HFF-Myc (cell line): Measurements from ENCODE around the gene MIEF2.

Experiments used
- DNase-seq: peaks from one replicate; pipeline ENCODE4 v3.0.0-alpha.2; 2011; ENCODE audit warnings: low read depth; ENCODE audit errors: extremely low read depth
- H3K4me3 ChIP-seq: replicated peaks from 2 replicates; pipeline ENCODE4 v1.5.1; 2011; ENCODE audit warnings: low read depth, mild to moderate bottlenecking, control low read depth, low read length
- CTCF ChIP-seq: IDR thresholded peaks from 2 replicates; pipeline ENCODE4 v1.5.1; 2012; ENCODE audit warnings: mild to moderate bottlenecking, low read depth, low read length, control low read depth; ENCODE audit errors: missing control alignments

The MIEF2 gene

GRCh38 chr17:18250259-18250658, 10.2 kb upstream of the MIEF2 start:
- DNase-seq: no peak
- no peak overlapping the region for H3K4me3 ChIP-seq

GRCh38 chr17:18250708-18251107, 9.8 kb upstream of the MIEF2 start:
- DNase-seq: no peak
- no peak overlapping the region for H3K4me3 ChIP-seq
- TF ChIP-seq CTCF: no peak

More at GRCh38 chr17:18250259-18250658, 10.2 kb upstream of the MIEF2 start:
- no peak for TF ChIP-seq CTCF

GRCh38 chr17:18251204-18251603, 9.3 kb upstream of the MIEF2 start:
- no peak for DNase-seq
- no peak overlapping the region for H3K4me3 ChIP-seq
- no peak for TF ChIP-seq CTCF

- no peak for DNase-seq
- no peak overlapping the region for H3K4me3 ChIP-seq
- no peak for TF ChIP-seq CTCF
Observed at GRCh38 chr17:18252160-18252559, 8.3 kb upstream of the MIEF2 start.

GRCh38 chr17:18253187-18253884, 7.1 kb upstream of the MIEF2 start:
- H3K4me3 ChIP-seq: no peak overlapping the region
- no peak for TF ChIP-seq CTCF
- DNase-seq: no peak

- no peak overlapping the region for H3K4me3 ChIP-seq
- DNase-seq: no peak
- no peak for TF ChIP-seq CTCF
Observed at GRCh38 chr17:18253947-18254821, 6.3 kb upstream of the MIEF2 start.
